Transverse colon (tissue), 4 donors: ENCODE results near the gene CYSTM1.

Experiments
- EP300 ChIP-seq: sonication (generic); formaldehyde crosslinking; IDR thresholded peaks from one replicate; pipeline ENCODE4 v1.6.1; 2017; ENCODE audit warnings: antibody characterized with exemption, low read depth
- POLR2A ChIP-seq: fragments of 450-650 bp; IDR thresholded peaks from one replicate; pipeline ENCODE4 v1.6.1; 2016; ENCODE audit warnings: antibody characterized with exemption, mild to moderate bottlenecking, moderate library complexity
- POLR2AphosphoS5 ChIP-seq, 3 donors: sonication (generic); formaldehyde crosslinking; IDR thresholded peaks; one replicate each; pipeline ENCODE4 v1.6.1; 2016; ENCODE audit warnings: antibody characterized with exemption in 3 of 3
- TF ChIP-seq, protein P1 (sequence below), 5 experiments: fragments of 200-600 bp in 3 of 5; fragments of 450-650 bp in 2 of 5; sonication (generic) in 3 of 5; IDR thresholded peaks; 1 replicate in 2 of 5; 2 replicates in 3 of 5; pipeline ENCODE4 v1.5.1; 2016 to 2017; ENCODE audit warnings: antibody characterized with exemption in 5 of 5, inconsistent platforms in 3 of 5, mild to moderate bottlenecking in 2 of 5, moderate library complexity in 1 of 5

DNA sequence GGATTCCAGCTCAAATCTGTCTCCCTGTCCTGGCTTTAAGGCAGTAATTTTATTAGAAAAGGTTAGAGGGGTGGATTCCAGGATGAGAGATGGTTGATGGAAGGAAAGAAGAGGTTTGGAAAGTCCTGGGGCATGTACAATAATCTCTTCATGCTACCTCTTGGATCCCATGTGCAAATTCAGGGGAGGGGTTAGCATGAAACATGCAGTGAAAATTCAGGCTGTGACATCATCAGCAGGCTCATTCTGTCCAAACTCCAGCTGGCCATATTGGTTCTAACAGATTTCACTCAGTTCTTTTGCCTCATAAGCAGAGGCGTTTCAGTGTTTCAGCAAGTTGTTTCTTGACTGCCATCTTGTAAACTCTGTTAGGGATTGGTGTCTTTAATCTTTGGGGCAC is 55.4 kb downstream of the CYSTM1 start:
- TF ChIP-seq, protein P1, sequence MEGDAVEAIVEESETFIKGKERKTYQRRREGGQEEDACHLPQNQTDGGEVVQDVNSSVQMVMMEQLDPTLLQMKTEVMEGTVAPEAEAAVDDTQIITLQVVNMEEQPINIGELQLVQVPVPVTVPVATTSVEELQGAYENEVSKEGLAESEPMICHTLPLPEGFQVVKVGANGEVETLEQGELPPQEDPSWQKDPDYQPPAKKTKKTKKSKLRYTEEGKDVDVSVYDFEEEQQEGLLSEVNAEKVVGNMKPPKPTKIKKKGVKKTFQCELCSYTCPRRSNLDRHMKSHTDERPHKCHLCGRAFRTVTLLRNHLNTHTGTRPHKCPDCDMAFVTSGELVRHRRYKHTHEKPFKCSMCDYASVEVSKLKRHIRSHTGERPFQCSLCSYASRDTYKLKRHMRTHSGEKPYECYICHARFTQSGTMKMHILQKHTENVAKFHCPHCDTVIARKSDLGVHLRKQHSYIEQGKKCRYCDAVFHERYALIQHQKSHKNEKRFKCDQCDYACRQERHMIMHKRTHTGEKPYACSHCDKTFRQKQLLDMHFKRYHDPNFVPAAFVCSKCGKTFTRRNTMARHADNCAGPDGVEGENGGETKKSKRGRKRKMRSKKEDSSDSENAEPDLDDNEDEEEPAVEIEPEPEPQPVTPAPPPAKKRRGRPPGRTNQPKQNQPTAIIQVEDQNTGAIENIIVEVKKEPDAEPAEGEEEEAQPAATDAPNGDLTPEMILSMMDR (IDR thresholded peaks at IDR 0.05): no peak
- TF ChIP-seq POLR2A (no peak), POLR2AphosphoS5 (IDR thresholded peaks at IDR 0.05) (no peak), EP300 (no peak)
